Vagina (tissue), 2 donors: ENCODE data around the gene NR2C1.

Source experiments
- POLR2A ChIP-seq, 2 donors: fragments of 450-650 bp; IDR thresholded peaks; one replicate each; pipeline ENCODE4 v1.6.1; 2017; ENCODE audit warnings: antibody characterized with exemption in 2 of 2, mild to moderate bottlenecking in 2 of 2, moderate library complexity in 2 of 2
- POLR2AphosphoS5 ChIP-seq, 2 donors: sonication (generic); formaldehyde crosslinking; IDR thresholded peaks; one replicate each; pipeline ENCODE4 v1.9.0; 2017; ENCODE audit warnings: antibody characterized with exemption in 2 of 2, mild to moderate bottlenecking in 2 of 2, low read depth in 1 of 2; ENCODE audit not compliant: insufficient read depth in 1 of 2
- TF ChIP-seq, protein P1 (sequence below), 3 experiments: fragments of 450-650 bp in 2 of 3; fragments of 200-600 bp in 1 of 3; sonication (generic) in 1 of 3; IDR thresholded peaks; one replicate each; pipeline ENCODE4 v1.5.1; 2017 to 2019; ENCODE audit warnings: antibody characterized with exemption in 3 of 3, mild to moderate bottlenecking in 2 of 3, moderate library complexity in 2 of 3

DNA sequence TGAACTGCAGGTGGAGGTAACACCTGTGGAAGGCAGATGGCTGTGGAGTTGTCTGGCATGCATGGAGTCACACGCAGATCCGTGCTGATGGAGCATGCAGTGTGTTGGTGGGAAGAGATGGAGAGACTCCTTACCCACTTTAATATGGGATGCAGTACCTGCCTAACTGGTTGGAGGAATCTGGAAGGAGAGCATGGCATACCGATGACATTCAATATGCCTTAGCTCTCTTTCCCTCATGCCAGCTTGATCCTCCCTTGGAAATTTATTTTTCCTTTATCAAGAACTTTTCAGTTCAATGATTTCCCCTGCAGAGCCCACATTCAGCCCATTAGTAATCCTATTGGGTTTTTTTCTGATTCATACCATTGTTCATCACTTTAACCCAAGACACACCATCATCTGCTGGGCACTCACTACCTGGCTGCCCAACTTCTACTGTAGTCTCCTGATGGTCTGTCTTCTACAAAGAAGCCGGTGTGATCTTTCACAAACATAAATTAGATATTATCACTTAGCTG, 25.9 kb upstream of the NR2C1 start:
- no peak for TF ChIP-seq POLR2A (IDR thresholded peaks at IDR 0.05)
- TF ChIP-seq, protein P1, sequence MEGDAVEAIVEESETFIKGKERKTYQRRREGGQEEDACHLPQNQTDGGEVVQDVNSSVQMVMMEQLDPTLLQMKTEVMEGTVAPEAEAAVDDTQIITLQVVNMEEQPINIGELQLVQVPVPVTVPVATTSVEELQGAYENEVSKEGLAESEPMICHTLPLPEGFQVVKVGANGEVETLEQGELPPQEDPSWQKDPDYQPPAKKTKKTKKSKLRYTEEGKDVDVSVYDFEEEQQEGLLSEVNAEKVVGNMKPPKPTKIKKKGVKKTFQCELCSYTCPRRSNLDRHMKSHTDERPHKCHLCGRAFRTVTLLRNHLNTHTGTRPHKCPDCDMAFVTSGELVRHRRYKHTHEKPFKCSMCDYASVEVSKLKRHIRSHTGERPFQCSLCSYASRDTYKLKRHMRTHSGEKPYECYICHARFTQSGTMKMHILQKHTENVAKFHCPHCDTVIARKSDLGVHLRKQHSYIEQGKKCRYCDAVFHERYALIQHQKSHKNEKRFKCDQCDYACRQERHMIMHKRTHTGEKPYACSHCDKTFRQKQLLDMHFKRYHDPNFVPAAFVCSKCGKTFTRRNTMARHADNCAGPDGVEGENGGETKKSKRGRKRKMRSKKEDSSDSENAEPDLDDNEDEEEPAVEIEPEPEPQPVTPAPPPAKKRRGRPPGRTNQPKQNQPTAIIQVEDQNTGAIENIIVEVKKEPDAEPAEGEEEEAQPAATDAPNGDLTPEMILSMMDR (IDR thresholded peaks at IDR 0.05): no peak
- no peak for TF ChIP-seq POLR2AphosphoS5 (IDR thresholded peaks at IDR 0.05; ENCODE audit: insufficient read depth in 1 of 2, low read depth in 1 of 2)
